GM18868 (cell line): ENCODE data around the gene EVC.

Experiments used
- ATAC-seq: cut with Tn5 transposase; IDR thresholded peaks from one replicate; pipeline ENCODE4 v1.9.1; 2021; ENCODE audit warnings: mild to moderate bottlenecking, moderate library complexity; ENCODE audit not compliant: unreplicated experiment

Gene EVC

DNA sequence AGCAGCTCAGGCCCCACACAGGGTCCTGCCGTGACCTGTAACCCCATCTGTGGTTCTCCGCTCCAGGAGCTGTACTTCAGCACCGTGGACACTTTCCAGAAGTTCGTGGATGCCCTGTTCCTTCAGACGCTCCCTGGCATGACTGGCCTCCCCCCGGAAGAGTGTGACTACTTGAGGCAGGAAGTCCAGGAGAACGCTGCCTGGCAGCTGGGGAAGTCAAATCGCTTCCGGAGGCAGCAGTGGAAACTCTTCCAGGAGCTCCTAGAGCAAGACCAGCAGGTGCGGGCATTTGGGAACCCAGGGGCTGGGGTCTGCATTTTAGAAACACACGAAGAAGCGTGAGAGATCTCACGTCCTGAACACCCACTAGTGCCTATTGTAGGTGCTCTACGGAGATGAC, 72.5 kb downstream of the EVC start:
- ATAC-seq = no peak

DNA sequence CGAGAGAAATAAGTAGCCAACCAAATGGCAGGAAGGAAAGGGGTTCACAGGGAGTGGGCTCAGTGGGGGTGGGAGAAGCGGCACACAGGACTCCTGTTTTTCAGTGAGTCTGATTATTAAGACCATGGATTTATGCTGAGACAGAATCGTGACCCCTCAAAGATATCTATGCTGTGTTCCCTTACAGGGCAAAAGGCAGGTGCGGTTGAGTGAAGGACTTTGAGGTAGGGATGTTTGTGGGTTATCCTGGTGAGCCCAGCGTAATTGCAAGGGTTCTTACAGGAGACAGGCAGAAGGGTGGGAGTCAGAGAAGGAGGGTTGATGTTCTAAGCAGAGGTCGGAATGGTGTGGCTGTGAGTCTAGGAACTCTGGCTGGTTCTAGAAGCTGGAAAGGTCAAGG, 73.0 kb downstream of the EVC start:
- no peak for ATAC-seq

DNA sequence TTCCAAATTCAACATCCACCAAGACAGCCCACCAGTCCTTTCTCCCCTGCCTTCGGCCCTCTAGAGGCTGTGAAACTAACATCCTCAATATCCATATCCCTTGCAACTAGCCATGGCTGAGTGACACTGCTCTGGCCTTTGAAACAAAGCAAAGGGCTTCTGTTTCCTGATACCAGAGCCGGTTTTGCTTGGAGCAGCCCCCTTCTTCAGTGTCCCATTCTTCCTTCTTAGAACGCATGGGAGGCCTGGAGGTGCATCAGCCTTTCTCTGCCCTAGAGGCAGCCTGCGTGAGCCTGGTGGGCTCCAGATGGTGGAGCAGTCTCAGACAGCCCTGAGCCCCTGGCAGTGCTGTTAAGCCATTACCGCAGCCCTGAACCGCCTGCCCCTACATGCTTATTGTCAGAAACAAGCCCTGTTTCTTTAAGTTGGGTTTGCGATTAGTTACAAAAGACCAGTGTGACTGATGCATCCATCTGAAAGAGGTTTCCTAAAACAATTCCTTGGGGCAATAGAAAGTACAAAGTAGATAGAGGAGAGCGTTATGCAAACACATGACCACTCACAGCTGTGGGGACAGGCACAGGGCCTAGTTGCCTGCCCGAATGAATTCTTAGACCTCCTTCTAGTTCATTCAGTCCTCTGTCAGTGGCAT, 74.1 kb downstream of the EVC start:
- no peak for ATAC-seq

DNA sequence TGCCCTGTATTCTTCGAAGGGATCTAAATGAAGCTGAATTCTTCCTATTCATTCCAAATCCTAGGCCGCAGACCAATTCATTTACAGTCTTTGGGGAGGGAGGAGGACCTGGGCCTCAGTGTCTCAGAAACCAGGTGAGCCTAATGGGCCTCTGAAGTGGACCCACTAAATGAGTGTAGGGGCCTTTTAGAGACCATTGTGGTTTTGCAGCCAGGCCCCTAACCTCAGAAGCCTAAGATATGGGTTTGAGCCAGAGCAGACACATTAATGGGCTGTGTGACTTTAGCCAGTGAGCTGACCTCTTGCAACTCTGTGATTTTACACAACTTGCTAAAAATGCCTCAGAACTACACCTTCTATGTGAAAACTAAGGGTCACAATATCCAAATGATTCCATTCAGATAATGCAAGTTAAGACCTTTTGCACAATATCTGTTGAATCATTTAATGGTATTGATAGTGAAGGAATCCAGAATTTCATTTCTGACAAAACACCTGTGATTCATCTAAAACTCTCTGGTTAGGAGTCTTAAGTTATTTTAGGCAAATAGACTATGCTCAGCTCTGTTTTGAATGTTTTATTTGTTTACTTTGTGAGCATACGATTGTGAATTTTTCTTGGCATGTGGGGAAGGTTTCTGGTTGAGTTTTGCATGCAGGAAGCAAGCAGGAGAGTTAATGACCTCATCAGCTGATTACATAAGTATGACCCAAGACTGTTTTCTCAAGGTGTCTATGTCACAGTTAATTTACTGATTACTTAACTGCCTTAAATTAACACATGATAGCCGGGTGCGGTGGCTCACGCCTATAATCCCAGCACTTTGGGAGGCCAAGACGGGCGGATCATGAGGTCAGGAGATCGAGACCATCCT, 75.0 kb downstream of the EVC start:
- ATAC-seq = no peak

DNA sequence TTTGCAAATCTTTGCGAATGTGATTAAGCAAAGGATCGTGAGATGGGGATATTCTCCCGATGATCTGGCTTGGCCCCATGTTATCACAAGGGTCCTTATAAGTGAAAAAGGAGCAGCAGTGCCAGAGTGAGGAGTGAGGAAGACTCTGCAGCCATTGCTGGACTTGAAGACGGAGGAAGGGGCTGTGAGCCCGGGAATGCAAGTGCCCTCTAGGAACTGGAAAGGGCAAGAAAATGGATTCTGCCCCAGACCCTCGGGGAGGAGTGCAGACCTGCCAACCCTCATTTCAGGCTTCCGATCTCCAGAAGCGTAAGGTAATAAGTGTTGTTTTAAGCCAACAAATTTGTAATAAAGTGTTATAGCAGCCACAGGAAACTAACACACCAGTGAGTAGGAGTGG, 76.3 kb downstream of the EVC start:
- ATAC-seq = no peak

DNA sequence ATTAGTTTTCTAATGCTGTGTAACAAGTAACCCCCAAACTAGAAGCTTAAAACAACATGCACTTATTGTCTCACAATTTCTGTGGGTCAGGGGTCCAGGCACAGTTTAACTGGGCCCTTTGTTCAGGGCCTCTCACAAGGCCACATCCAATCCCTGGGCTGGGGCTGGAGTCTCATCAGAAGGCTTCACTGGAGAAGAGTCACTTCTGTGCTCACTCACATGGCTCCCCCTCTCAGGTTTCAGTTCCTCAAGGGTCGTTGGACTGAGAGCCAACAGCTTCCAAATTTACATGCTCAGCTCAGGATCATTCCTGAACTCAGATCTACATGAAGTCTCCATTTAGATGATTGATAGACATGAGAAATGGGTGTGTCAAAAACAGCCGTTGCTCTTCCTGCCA, 77.1 kb downstream of the EVC start:
- ATAC-seq = no peak

DNA sequence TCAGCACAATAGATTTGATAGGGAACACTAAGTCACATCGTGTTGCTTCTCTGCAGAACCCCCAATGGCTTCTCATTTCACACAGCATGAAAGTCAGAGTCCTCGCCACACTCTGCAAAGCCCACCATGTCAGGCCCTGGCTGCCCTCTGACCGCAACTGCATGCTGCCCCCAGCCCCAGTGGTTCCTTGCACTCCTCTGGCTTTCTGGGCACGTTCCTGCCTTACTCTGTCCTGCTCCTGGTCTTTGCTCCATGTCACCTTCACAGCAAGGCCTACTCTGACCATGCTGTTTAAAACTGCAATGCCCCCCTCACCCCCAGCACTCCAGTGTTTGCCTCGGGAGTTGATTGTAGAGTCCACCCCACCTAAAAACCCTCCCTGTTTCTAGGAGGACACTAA, 78.1 kb downstream of the EVC start:
- ATAC-seq = no peak

DNA sequence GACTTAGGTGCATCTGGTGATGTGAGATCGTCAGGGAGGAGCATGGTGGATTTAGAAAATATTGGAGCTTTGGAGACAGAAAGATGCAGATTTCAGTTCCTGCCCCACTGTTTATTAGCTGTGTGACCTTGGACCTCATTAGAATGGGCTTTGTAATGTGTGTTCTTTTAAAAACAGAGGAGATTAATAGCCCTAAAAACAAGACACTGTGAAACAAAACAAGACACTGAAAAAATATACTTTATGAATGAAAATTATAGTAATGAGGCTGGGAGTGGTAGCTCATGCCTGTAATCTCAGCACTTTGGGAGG, 79.5 kb downstream of the EVC start:
- no peak for ATAC-seq

DNA sequence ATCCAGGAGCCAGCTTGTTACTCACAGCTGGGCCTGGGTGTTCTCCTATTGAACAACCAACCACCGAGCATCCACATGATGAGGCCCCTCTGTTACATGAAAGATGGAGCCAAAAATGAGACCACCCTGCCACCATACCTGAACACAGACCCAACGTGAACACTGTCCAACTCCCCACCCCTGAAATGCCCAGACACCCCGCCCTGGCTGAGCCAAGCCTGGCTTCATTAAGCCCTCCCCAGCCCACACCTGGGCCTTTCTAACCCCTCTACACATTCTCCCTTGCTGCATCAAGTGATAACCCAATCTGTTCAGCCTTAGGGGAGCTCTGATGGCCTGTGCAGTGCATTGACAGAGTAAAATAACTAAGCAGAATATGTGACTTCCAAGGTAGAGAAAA, 80.7 kb downstream of the EVC start:
- ATAC-seq = no peak

DNA sequence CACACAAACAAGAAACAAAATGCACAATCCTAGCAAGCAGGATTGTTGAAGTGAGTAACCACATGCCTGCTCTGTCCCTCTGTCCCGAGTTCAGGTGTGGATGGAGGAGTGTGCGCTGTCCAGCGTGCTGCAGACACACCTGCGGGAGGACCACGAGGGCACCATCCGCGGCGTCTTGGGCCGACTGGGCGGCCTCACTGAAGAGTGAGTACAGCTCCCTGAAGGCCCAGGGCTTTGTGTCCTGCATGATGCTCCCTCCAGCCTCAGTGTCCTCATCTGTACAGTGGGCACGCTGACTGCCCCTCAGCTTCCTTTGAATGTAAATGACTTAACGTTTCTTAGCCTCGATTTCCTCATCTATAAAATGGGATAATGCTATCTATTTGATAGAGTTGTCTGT, 82.5 kb downstream of the EVC start:
- ATAC-seq = no peak

DNA sequence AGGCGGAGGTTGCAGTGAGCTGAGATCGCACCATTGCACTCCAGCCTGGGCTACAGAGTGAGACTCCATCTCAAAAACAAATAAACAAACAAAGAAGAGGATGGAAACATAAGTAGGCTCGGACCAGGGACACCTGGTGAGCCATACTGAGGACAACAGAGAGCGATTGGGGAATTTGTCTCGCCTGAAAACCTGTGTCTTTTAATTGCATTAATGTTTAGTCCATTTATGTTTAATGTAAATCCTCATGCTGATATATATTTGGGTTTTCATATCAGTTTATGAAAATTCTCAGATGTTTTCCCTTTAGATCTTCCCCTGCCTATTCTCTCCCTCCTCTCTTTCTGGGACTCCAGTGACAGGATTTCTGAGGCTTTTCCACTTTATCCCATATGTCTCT, 84.6 kb downstream of the EVC start:
- ATAC-seq = no peak

DNA sequence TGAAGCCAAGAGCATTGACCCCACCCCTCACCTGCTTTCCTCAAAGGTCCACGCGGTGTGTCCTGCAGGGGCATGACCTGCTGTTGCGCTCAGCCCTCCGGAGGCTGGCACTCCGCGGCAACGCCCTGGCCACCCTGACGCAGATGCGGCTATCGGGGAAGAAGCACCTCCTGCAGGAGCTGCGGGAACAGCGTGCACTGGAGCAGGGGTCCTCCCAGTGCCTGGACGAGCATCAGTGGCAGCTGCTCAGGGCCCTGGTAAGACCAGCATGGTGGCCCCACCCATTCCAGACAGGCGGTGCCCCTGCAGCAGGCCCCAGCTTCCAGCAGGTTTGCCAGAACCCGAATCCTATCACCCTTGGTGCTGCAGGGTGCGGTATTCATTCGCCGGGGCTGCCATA, 86.0 kb downstream of the EVC start:
- no peak for ATAC-seq

DNA sequence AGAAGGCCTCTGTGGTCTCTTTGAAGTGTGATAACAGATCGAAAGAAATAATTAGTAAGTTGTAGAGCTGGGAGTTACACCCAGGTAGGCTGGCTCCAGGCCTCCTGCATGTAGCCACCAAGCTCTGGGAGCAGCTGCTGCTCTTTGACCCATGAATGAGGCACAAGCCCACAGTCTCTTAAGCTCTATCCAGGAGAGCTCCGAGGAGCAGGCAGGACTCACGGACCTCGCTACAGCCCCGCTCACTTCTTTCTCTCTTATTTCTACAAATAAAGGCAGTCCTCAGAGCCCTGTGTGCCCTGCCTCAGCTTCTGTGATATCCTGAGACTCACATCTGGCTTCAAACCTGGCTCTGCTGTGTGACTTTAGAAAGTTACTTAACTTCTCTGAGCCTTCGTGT, 86.9 kb downstream of the EVC start:
- ATAC-seq = no peak

DNA sequence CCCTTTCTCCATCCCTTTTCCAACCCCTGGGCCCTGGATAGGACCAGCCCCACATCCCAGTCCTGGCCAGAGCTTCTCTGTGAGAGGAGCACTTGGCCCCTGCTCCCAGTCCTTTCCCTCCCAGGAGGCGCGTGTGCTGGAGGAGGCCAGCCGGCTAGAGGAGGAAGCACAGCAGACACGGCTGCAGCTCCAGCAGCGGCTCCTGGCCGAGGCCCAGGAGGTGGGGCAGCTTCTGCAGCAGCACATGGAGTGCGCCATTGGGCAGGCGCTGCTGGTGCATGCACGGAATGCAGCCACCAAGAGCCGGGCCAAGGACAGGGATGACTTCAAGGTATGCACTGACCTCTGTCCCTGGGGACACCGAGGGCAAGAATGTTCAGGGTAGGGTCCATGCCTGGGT, 87.5 kb downstream of the EVC start:
- ATAC-seq = no peak

DNA sequence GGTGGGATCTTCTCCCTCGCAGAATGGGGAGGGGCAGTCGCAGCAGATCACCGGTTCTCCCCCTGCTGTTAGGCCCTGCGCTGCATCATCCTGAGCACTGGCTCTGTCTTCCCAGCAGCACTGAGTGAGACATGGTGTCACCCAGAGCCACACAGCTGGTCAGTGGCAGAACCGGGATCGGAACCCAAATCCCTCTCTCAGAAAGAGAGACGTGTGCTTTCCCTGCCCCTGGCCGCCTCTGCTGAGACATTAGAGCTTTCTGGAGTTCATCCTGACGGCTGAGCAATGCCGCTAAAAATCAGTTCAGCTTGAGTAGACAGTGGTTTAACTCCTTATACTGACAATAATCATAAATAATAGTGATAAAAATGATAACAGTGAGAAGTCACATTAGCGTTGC, 87.9 kb downstream of the EVC start:
- ATAC-seq = no peak

DNA sequence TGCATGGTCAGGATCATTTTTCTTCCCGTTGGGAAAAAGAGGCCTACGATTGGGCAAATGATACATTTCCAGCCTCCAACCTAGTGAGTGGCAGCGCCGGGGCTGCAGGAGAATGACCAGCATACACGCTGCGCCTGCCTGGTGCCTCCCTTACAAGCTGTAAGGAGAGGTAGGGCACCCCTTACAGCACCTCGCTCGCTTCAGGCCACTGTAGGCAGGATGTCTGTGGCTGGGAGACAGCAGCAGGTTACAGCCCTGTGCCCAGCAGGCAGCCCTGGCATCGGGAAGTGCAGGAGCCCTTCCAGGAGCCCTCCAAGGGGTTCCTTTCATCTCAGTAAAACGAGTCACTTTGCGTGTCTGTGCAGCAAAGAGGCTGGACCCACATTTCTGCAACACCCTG, 88.4 kb downstream of the EVC start:
- no peak for ATAC-seq

DNA sequence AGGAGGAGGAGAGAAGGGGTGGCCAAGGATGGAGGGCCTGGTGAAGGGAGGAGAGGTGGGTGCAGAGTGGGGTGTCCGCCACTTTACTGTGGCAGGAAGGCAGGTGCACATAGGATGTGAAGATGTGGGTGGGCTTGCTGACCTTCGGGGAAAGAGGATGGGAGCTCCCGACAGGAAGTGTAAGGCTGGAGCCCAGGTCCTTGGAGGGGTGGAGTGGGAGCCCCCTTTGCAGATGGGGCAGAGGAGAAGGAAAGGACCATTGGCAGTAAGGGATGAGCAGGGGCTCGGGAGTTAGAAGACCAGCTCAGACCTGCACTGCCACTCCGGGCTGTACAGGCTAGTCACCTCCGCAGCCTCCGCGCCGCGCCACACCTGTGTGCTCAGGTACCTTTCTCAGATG, 89.5 kb downstream of the EVC start:
- no peak for ATAC-seq

DNA sequence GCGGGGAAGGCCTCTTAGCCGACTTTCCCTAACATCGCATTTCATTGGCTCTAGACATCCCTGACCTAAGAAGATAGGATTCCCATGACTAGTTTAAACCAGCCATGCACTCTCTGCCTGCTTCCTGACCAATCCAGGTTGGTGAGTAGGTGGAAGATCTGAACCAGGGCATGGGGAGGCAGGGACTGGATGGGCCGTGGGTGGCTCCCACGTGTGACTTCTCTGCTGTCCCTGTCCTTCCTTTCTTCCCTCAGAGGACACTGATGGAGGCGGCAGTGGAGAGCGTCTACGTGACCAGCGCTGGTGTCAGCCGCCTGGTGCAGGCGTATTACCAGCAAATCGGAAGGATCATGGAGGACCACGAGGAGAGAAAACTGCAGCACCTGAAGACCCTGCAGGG, 90.7 kb downstream of the EVC start:
- no peak for ATAC-seq

DNA sequence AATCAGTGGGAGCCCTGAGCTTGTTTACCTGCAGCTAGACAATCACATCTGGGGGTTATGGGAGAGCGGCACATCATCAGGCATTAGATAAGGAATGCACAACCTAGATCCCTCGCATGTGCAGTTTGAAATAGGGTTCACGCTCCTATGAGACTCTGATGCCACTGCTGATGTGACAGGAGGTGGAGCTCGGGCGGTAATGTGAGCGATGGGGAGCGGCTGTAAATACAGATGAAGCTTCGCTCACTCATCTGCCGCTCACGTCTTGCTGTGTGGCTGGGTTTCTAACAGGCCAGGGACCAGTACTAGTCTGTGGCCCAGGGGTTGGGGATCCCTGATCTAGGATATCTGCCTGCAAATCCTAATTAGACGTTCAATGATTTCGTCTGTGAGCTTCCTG, 91.6 kb downstream of the EVC start:
- ATAC-seq = no peak

DNA sequence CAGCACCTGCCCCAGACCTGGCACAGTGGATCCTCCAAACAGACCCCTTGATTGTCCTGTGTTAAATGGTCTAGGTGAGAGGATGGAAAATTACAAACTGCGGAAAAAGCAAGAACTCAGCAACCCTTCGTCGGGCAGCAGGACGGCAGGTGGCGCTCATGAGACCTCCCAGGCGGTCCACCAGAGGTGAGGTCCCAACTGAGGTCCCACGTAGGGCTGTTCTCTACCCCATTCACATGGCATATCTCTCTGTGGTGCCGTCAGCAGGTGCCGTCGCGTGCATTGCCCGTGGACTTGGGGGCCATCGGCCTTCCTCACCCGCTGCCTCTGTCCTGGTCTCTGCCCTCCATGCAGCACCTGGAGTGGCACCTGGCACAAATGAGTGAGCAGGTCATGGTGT, 93.7 kb downstream of the EVC start:
- ATAC-seq = no peak

DNA sequence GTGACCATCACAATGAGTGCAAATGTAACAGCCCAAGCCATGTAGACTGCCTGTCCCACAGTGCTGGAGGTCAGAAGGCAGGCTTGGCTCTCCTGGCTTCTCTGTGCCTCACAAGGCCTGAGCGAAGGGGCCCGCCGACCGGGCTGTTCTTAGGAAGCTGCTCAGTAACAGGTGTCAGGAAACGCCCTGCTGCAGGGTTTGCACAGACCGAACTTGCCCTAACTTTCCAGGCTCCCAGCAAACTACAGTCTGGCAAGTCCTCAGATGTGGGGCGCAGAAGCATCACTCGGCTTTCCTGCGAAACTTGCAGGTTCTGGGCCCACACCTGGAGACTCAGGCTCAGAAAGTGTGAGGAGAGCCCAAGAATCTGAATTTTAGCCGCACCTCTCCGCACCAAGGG, 94.3 kb downstream of the EVC start:
- no peak for ATAC-seq

DNA sequence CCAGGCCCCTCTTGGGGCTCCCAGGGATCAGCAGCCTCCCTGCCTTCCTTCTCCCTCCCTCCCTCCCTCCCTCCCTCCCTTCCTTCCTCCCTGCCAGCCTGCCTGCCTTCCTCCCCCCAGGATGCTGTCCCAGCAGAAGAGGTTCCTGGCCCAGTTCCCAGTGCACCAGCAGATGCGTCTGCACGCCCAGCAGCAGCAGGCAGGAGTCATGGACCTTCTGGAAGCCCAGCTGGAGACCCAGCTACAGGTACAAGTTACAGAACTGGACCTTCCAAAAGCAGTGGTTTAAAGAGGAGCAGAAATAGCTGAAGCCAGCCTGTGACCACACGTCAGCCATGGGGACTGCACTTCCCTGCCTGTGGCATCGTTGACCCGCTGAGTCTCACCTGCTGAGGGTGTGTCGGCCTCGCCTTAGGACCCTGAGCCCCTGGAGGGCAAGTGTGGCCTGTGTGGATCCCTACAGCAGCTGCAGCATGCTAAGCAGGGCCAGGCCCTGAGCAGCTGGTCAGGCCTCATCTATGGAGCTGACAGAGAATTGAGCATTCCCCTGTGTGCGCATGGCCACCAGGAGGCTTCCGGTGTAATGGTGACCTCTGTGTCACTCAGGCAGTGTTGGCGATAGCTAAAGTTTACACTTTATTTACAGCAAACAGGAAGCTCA, 97.2 kb downstream of the EVC start:
- no peak for ATAC-seq
